Nephron (organoid): ENCODE data around the gene CUL5.
A peak's percentile ranks its signal among the peaks of the same experiment; 100 is the strongest.
"Not testable (repeated sequence)": the region's sequence is repeated elsewhere in the genome, so short reads cannot be mapped to it uniquely, and the experiment has no call there.

ENCODE experiments used
- H3K27ac Mint-ChIP-seq, 3 experiments: 2 replicates each; pipeline ENCODE4 v1.8.0; 2020; ENCODE audit warnings: mixed read lengths in 3 of 3, mild to moderate bottlenecking in 2 of 3, moderate library complexity in 1 of 3
- H3K27me3 Mint-ChIP-seq: 2 replicates; pipeline ENCODE4 v1.8.0; 2021; ENCODE audit warnings: low read depth, mild to moderate bottlenecking, moderate library complexity, mixed read lengths
- H3K36me3 Mint-ChIP-seq: 2 replicates; pipeline ENCODE4 v1.8.0; 2020; ENCODE audit warnings: low read depth, mixed read lengths
- H3K4me1 Mint-ChIP-seq: 2 replicates; pipeline ENCODE4 v1.8.0; 2020; ENCODE audit warnings: mixed read lengths
- H3K4me3 Mint-ChIP-seq, 3 experiments: 2 replicates each; pipeline ENCODE4 v1.8.0; 2020; ENCODE audit warnings: mild to moderate bottlenecking in 3 of 3, mixed read lengths in 3 of 3, moderate library complexity in 2 of 3
- H3K9me3 Mint-ChIP-seq: 2 replicates; pipeline ENCODE4 v1.8.0; 2020; ENCODE audit warnings: mixed read lengths
- CTCF ChIP-seq, 3 experiments: fragments of 200-600 bp; sonication (generic); IDR thresholded peaks; one replicate each; pipeline ENCODE4 v1.5.0; 2021; ENCODE audit warnings: antibody characterized with exemption in 3 of 3; ENCODE audit not compliant: unreplicated experiment in 3 of 3

Gene CUL5

GRCh38 chr11:108027057-108027456 lies 18.4 kb downstream of the CUL5 start:
- Mint-ChIP-seq H3K36me3 (peaks cover 42% of the 10 kb centered on the region), H3K4me3 (no peak overlapping the region), H3K4me1 (no peaks in the 10 kb centered on the region), H3K27ac (no peak overlapping the region), H3K27me3 (no peaks in the 10 kb centered on the region), H3K9me3 (no peaks in the 10 kb centered on the region)
- no peak for TF ChIP-seq CTCF (IDR thresholded peaks at IDR 0.05; ENCODE audit: unreplicated experiment in 3 of 3)

GRCh38 chr11:108028822-108029441 lies 20.2 kb downstream of the CUL5 start:
- H3K27me3 Mint-ChIP-seq, H3K9me3 Mint-ChIP-seq, H3K4me1 Mint-ChIP-seq, H3K4me3 Mint-ChIP-seq, H3K27ac Mint-ChIP-seq: not testable (repeated sequence)
- H3K36me3 Mint-ChIP-seq = peaks cover 53% of the 10 kb centered on the region

- not testable (repeated sequence) for H3K9me3 Mint-ChIP-seq, H3K27me3 Mint-ChIP-seq, H3K4me1 Mint-ChIP-seq, H3K4me3 Mint-ChIP-seq, H3K27ac Mint-ChIP-seq
- peaks cover 63% of the 10 kb centered on the region for H3K36me3 Mint-ChIP-seq
Observed at GRCh38 chr11:108031604-108032003, 22.9 kb downstream of the CUL5 start.

- Mint-ChIP-seq H3K36me3 (peaks cover 68% of the 10 kb centered on the region), H3K27ac (no peak overlapping the region), H3K4me1 (peaks cover 5% of the 10 kb centered on the region), H3K4me3 (no peak overlapping the region), H3K27me3 (no peaks in the 10 kb centered on the region), H3K9me3 (no peaks in the 10 kb centered on the region)
- TF ChIP-seq CTCF (IDR thresholded peaks at IDR 0.05; ENCODE audit: unreplicated experiment in 3 of 3) = no peak
Observed at GRCh38 chr11:108032800-108033199, 24.1 kb downstream of the CUL5 start.

GRCh38 chr11:108034034-108034433 lies 25.3 kb downstream of the CUL5 start:
- TF ChIP-seq CTCF (IDR thresholded peaks at IDR 0.05; ENCODE audit: unreplicated experiment in 3 of 3) = no peak
- H3K4me1 Mint-ChIP-seq = peaks cover 5% of the 10 kb centered on the region
- peak overlapping the region in 2 of 3 experiments; percentile 49 to 68 for H3K27ac Mint-ChIP-seq
- H3K9me3 Mint-ChIP-seq = no peaks in the 10 kb centered on the region
- no peaks in the 10 kb centered on the region for H3K27me3 Mint-ChIP-seq
- H3K36me3 Mint-ChIP-seq = peaks cover 67% of the 10 kb centered on the region
- H3K4me3 Mint-ChIP-seq = no peak overlapping the region

- Mint-ChIP-seq H3K27me3 (no peaks in the 10 kb centered on the region), H3K27ac (peak overlapping the region in 1 of 3 experiments; percentile 68), H3K36me3 (peaks cover 72% of the 10 kb centered on the region), H3K4me1 (peaks cover 5% of the 10 kb centered on the region), H3K9me3 (no peaks in the 10 kb centered on the region), H3K4me3 (no peak overlapping the region)
- TF ChIP-seq CTCF (IDR thresholded peaks at IDR 0.05; ENCODE audit: unreplicated experiment in 3 of 3) = no peak
Observed at GRCh38 chr11:108034952-108035351, 26.3 kb downstream of the CUL5 start.

- H3K27me3 Mint-ChIP-seq = no peaks in the 10 kb centered on the region
- H3K4me1 Mint-ChIP-seq = peaks cover 5% of the 10 kb centered on the region
- peaks cover 65% of the 10 kb centered on the region for H3K36me3 Mint-ChIP-seq
- no peak for TF ChIP-seq CTCF (IDR thresholded peaks at IDR 0.05; ENCODE audit: unreplicated experiment in 3 of 3)
- H3K4me3 Mint-ChIP-seq = no peak overlapping the region
- no peaks in the 10 kb centered on the region for H3K9me3 Mint-ChIP-seq
- H3K27ac Mint-ChIP-seq = peak overlapping the region in 1 of 3 experiments; percentile 45
Observed at GRCh38 chr11:108035690-108036089, 27.0 kb downstream of the CUL5 start.
